Hepatocyte (in vitro differentiated cells): ENCODE results near the gene CFAP54.

Source experiments
- CTCF ChIP-seq: fragments of 200-600 bp; sonication (generic); IDR thresholded peaks from 2 replicates; pipeline ENCODE4 v1.5.1; 2016; ENCODE audit warnings: antibody characterized with exemption, mild to moderate bottlenecking; ENCODE audit not compliant: poor library complexity
- EZH2 ChIP-seq: fragments of 200-600 bp; sonication (generic); IDR thresholded peaks from 2 replicates; pipeline ENCODE4 v1.6.1; 2016; ENCODE audit warnings: antibody characterized with exemption, mild to moderate bottlenecking, borderline replicate concordance
- EZH2phosphoT487 ChIP-seq: fragments of 200-600 bp; sonication (generic); IDR thresholded peaks from one replicate; pipeline ENCODE4 v1.6.1; 2018; ENCODE audit warnings: antibody characterized with exemption, mild to moderate bottlenecking, low read depth, moderate library complexity; ENCODE audit not compliant: unreplicated experiment, severe bottlenecking

- no peak for TF ChIP-seq CTCF
- TF ChIP-seq EZH2: no peak
- TF ChIP-seq EZH2phosphoT487: no peak
Observed at GRCh38 chr12:96773031-96773430, 283.7 kb downstream of the CFAP54 start.
